GM11168 (cell line): Measurements from ENCODE around the gene UVSSA.
"Not testable (repeated sequence)": the region's sequence is repeated elsewhere in the genome, so short reads cannot be mapped to it uniquely, and the experiment has no call there.

Experiments
- in situ Hi-C: fragments of 300-500 bp; cut with MboI; formaldehyde crosslinking; loops from one replicate; pipeline ENCODE4 v1.12.0; 2022; ENCODE audit warnings: low sequenced_read_pairs; ENCODE audit not compliant: unreplicated experiment

Gene UVSSA

GRCh38 chr4:1361431-1361830 lies 14.4 kb downstream of the UVSSA start:
- in situ Hi-C loops = no loop called here

GRCh38 chr4:1362046-1362445 lies 15.0 kb downstream of the UVSSA start:
- in situ Hi-C loops = no loop called here

- in situ Hi-C loops = no loop called here
Observed at GRCh38 chr4:1362521-1362920, 15.5 kb downstream of the UVSSA start.

- in situ Hi-C loops = no loop called here
Observed at GRCh38 chr4:1363513-1363912, 16.5 kb downstream of the UVSSA start.

GRCh38 chr4:1364217-1364616 lies 17.2 kb downstream of the UVSSA start:
- in situ Hi-C loops = no loop called here

- in situ Hi-C loops = no loop called here
Observed at GRCh38 chr4:1364748-1365147, 17.7 kb downstream of the UVSSA start.

GRCh38 chr4:1365271-1366178 lies 18.5 kb downstream of the UVSSA start:
- in situ Hi-C loops = no loop called here

GRCh38 chr4:1366371-1367229 lies 19.6 kb downstream of the UVSSA start:
- in situ Hi-C loops = no loop called here

- in situ Hi-C loops = no loop called here
Observed at GRCh38 chr4:1367230-1367935, 20.4 kb downstream of the UVSSA start.

GRCh38 chr4:1367936-1368289 lies 20.9 kb downstream of the UVSSA start:
- in situ Hi-C loops = no loop called here

- in situ Hi-C loops = no loop called here
Observed at GRCh38 chr4:1368421-1369090, 21.5 kb downstream of the UVSSA start.

- in situ Hi-C loops = no loop called here
Observed at GRCh38 chr4:1369091-1369450, 22.1 kb downstream of the UVSSA start.

- in situ Hi-C loops = no loop called here
Observed at GRCh38 chr4:1369479-1370079, 22.6 kb downstream of the UVSSA start.

GRCh38 chr4:1370321-1371124 lies 23.5 kb downstream of the UVSSA start:
- in situ Hi-C loops = no loop called here

GRCh38 chr4:1371176-1372165 lies 24.5 kb downstream of the UVSSA start:
- in situ Hi-C loops = no loop called here

GRCh38 chr4:1372576-1372975 lies 25.6 kb downstream of the UVSSA start:
- in situ Hi-C loops = not testable (repeated sequence)

GRCh38 chr4:1373892-1374705 lies 27.1 kb downstream of the UVSSA start:
- in situ Hi-C loops = no loop called here
